Fibroblast of mammary gland (primary cell): Measurements from ENCODE around the gene FEN1.

Experiments used
- DNase-seq: peaks from one replicate; pipeline ENCODE4 v3.0.0-alpha.2; 2010; ENCODE audit warnings: low read depth
- H3K4me3 ChIP-seq: 2 replicates; pipeline ENCODE4 v1.5.1; 2011; ENCODE audit warnings: low read depth, mild to moderate bottlenecking, low read length, moderate library complexity; ENCODE audit not compliant: control insufficient read depth
- TF ChIP-seq, protein P1 (sequence below): conservative IDR thresholded peaks from 2 replicates; pipeline ENCODE4 v1.5.1; 2011; ENCODE audit warnings: low read depth, low read length, inconsistent platforms; ENCODE audit not compliant: control insufficient read depth, insufficient read depth

The FEN1 gene

DNA sequence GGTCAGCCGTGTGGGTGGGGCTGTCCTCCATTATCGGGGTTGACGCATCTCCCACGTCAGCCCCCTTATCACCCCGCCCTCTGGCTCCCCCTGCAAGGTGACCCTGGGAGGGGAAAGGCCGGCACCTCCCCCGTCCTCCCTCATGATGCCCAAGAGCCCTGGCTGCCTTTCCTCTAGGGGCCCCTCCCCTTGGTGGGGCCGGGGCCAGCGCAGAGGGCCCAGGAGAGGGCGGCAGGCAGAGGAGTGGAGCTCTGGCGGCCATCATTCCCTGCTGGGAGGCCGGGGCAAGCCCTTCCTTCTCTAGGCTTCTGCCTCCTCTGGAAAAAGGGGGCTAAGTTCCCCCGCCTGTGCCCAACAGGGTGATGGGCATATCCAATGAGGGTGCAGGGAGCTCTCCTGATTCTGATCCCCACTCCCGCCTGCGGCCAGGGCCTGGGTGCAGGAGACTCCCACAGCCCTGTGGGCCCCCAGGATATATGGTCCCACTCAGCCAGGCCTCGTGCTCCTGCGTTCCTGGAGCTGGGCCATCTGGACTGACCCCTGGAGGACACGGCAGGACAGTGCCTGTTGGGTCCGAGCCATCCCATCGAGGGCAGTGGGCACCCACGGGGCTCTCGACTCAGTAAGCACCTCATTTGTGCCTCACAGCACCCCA is 28.0 kb upstream of the FEN1 start:
- TF ChIP-seq, protein P1, sequence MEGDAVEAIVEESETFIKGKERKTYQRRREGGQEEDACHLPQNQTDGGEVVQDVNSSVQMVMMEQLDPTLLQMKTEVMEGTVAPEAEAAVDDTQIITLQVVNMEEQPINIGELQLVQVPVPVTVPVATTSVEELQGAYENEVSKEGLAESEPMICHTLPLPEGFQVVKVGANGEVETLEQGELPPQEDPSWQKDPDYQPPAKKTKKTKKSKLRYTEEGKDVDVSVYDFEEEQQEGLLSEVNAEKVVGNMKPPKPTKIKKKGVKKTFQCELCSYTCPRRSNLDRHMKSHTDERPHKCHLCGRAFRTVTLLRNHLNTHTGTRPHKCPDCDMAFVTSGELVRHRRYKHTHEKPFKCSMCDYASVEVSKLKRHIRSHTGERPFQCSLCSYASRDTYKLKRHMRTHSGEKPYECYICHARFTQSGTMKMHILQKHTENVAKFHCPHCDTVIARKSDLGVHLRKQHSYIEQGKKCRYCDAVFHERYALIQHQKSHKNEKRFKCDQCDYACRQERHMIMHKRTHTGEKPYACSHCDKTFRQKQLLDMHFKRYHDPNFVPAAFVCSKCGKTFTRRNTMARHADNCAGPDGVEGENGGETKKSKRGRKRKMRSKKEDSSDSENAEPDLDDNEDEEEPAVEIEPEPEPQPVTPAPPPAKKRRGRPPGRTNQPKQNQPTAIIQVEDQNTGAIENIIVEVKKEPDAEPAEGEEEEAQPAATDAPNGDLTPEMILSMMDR: no peak
- H3K4me3 ChIP-seq: no peak overlapping the region
- no peak for DNase-seq

DNA sequence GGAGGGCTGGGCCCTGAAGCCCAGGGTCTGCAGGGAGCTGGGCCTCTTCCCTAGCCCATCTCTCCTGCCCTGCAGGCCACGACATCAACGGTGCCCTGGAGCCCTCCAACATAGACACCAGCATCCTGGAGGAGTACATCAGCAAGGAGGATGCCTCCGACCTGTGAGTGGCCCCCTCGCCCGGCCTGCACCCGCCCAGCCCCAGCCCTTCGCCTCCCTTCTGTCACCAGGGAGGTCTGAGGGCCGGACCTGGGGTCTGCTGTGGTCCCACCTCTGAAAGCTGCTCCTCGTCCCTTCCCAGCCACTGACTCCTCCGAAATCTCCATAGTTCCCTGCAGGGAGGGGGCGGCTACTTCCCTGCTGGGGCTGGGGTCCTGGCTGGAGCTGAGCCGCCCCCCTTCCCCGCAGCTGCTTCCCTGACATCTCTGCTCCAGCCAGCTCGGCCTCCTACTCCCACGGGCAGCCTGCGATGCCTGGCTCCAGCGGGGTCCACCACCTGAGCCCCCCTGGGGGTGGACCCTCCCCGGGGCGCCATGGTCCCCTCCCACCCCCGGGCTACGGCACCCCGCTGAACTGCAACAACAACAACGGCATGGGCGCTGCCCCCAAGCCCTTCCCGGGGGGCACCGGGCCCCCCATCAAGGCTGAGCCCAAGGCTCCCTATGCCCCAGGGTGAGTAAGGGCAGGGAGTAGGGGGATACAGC is 27.0 kb upstream of the FEN1 start:
- DNase-seq: no peak
- H3K4me3 ChIP-seq: no peak overlapping the region
- TF ChIP-seq, protein P1: no peak

GRCh38 chr11:61766353-61766841 is 26.3 kb upstream of the FEN1 start:
- TF ChIP-seq, protein P1: no peak
- no peak overlapping the region for H3K4me3 ChIP-seq
- DNase-seq: no peak

GRCh38 chr11:61768376-61769076 is 24.2 kb upstream of the FEN1 start:
- no peak for DNase-seq
- H3K4me3 ChIP-seq: no peak overlapping the region
- TF ChIP-seq, protein P1: no peak

- DNase-seq: no peak
- H3K4me3 ChIP-seq: no peak overlapping the region
- TF ChIP-seq, protein P1: no peak
Observed at GRCh38 chr11:61769169-61769920, 23.4 kb upstream of the FEN1 start.

- H3K4me3 ChIP-seq: no peak overlapping the region
- no peak for DNase-seq
- TF ChIP-seq, protein P1: no peak
Observed at GRCh38 chr11:61769946-61770683, 22.6 kb upstream of the FEN1 start.
